IMR-90 (cell line): ENCODE data around the gene RTKN. TPM values are rescaled to one million over a fixed set of nuclear protein-coding genes. Genes with fewer than 3 reads are reported as not detected.

ENCODE experiments used
- ATAC-seq: fragments of 200-7000 bp; cut with Tn5 transposase; 2 replicates; pipeline ENCODE4 v1.9.1; 2020; ENCODE audit warnings: low read depth, mild to moderate bottlenecking, moderate library complexity
- BruUV-seq: library from RNA; stranded (reverse); fragments of 400-500 nt; replicated peaks from 2 replicates; lab custom pipeline; 2021; lab: Mats Ljungman, UMichigan
- CTCF ChIA-PET: fragments of 300-600 bp; formaldehyde crosslinking; extraction: SDS; loops from one replicate; lab custom pipeline; 2021; ENCODE audit warnings: antibody characterized with exemption; lab: Yijun Ruan, JAX
- POLR2A ChIA-PET: fragments of 300-600 bp; sonication (Branson Sonifier 250); formaldehyde crosslinking; loops from one replicate; lab custom pipeline; 2022; ENCODE audit warnings: antibody characterized with exemption; ENCODE audit not compliant: unreplicated experiment; lab: Charles Lee
- DNase-seq: peaks from one replicate; pipeline ENCODE4 v3.0.0; 2013
- H2AFZ ChIP-seq: replicated peaks from 2 replicates; pipeline ENCODE3; 2013; ENCODE audit warnings: low read length, mild to moderate bottlenecking; ENCODE audit not compliant: poor library complexity
- H2AK5ac ChIP-seq: 2 replicates; pipeline ENCODE4 v1.6.1; 2013; ENCODE audit warnings: low read depth, low read length, inconsistent platforms
- H2AK9ac ChIP-seq: replicated peaks from 2 replicates; pipeline ENCODE3; 2013; ENCODE audit warnings: mild to moderate bottlenecking, low read depth, low read length, moderate library complexity; ENCODE audit not compliant: poor library complexity
- H2BK120ac ChIP-seq: 2 replicates; pipeline ENCODE4 v1.6.1; 2013; ENCODE audit warnings: low read depth, low read length, inconsistent platforms
- H2BK15ac ChIP-seq: 3 replicates; pipeline ENCODE4 v1.6.1; 2013; ENCODE audit warnings: low read depth, low read length, inconsistent platforms
- H2BK20ac ChIP-seq: 2 replicates; pipeline ENCODE4 v1.6.1; 2013; ENCODE audit warnings: low read depth, mild to moderate bottlenecking, inconsistent platforms, low read length, moderate library complexity
- H2BK5ac ChIP-seq: 2 replicates; pipeline ENCODE4 v1.6.1; 2013; ENCODE audit warnings: mild to moderate bottlenecking, low read depth, low read length, inconsistent platforms; ENCODE audit not compliant: poor library complexity, severe bottlenecking
- H3K14ac ChIP-seq: replicated peaks from 2 replicates; pipeline ENCODE4 v1.6.1; 2013; ENCODE audit warnings: low read depth, low read length, inconsistent platforms
- H3K18ac ChIP-seq: 2 replicates; pipeline ENCODE4 v1.6.1; 2013; ENCODE audit warnings: low read depth, low read length, control low read depth
- H3K23ac ChIP-seq: 2 replicates; pipeline ENCODE4 v1.6.1; 2013; ENCODE audit warnings: low read depth, low read length, inconsistent platforms
- H3K27ac ChIP-seq: 2 replicates; pipeline ENCODE4 v1.5.1; 2013; ENCODE audit warnings: mild to moderate bottlenecking, control low read depth, low read length; ENCODE audit not compliant: insufficient read depth
- H3K27me3 ChIP-seq: 2 replicates; pipeline ENCODE4 v1.6.1; 2013; ENCODE audit warnings: low read length; ENCODE audit not compliant: control insufficient read depth, insufficient read depth
- H3K36me3 ChIP-seq: 2 replicates; pipeline ENCODE4 v1.6.1; 2013; ENCODE audit warnings: low read length, mixed read lengths; ENCODE audit not compliant: control insufficient read depth, insufficient read depth
- H3K4ac ChIP-seq: 2 replicates; pipeline ENCODE4 v1.6.1; 2013; ENCODE audit warnings: low read depth, low read length, inconsistent platforms
- H3K4me1 ChIP-seq: 2 replicates; pipeline ENCODE4 v1.6.1; 2013; ENCODE audit warnings: low read length, mixed read lengths; ENCODE audit not compliant: control insufficient read depth, insufficient read depth
- H3K4me2 ChIP-seq: 2 replicates; pipeline ENCODE4 v1.6.1; 2013; ENCODE audit warnings: low read depth, mild to moderate bottlenecking, control low read depth, low read length, moderate library complexity
- H3K4me3 ChIP-seq: 2 replicates; pipeline ENCODE4 v1.5.1; 2013; ENCODE audit warnings: low read depth, mild to moderate bottlenecking, control low read depth, low read length, moderate library complexity; ENCODE audit not compliant: insufficient read depth
- H3K56ac ChIP-seq: 2 replicates; pipeline ENCODE4 v1.6.1; 2013; ENCODE audit warnings: low read length, inconsistent platforms; ENCODE audit not compliant: insufficient read depth; ENCODE audit errors: extremely low read depth
- H3K79me1 ChIP-seq, 2 experiments: 2 replicates each; pipeline ENCODE4 v1.6.1; 2013; ENCODE audit warnings: low read length in 2 of 2, inconsistent platforms in 1 of 2, low read depth in 1 of 2
- H3K9ac ChIP-seq: 2 replicates; pipeline ENCODE4 v1.6.1; 2013; ENCODE audit warnings: low read depth, low read length, control low read depth
- H3K9me1 ChIP-seq: 2 replicates; pipeline ENCODE4 v1.6.1; 2013; ENCODE audit warnings: low read length, inconsistent platforms; ENCODE audit not compliant: insufficient read depth
- H3K9me3 ChIP-seq: 2 replicates; pipeline ENCODE4 v1.6.1; 2013; ENCODE audit warnings: low read length; ENCODE audit not compliant: control insufficient read depth, insufficient read depth
- H4K20me1 ChIP-seq: 2 replicates; pipeline ENCODE4 v1.6.1; 2013; ENCODE audit warnings: low read length, inconsistent platforms; ENCODE audit not compliant: insufficient read depth
- H4K5ac ChIP-seq: 2 replicates; pipeline ENCODE4 v1.6.1; 2013; ENCODE audit warnings: mild to moderate bottlenecking, low read depth, low read length, control low read depth
- H4K8ac ChIP-seq, 2 experiments: 2 replicates each; pipeline ENCODE4 v1.6.1; 2013; ENCODE audit warnings: low read depth in 2 of 2, low read length in 2 of 2, control low read depth in 1 of 2, inconsistent platforms in 1 of 2
- H4K91ac ChIP-seq: 2 replicates; pipeline ENCODE4 v1.6.1; 2013; ENCODE audit warnings: low read depth, low read length, inconsistent platforms; ENCODE audit not compliant: insufficient read depth
- CEBPB ChIP-seq: IDR thresholded peaks from 2 replicates; pipeline ENCODE4 v1.6.1; 2012; ENCODE audit warnings: low read depth, low read length, improper control_type of control experiment
- MAZ ChIP-seq: IDR thresholded peaks from 2 replicates; pipeline ENCODE4 v1.6.1; 2012; ENCODE audit warnings: low read depth, mild to moderate bottlenecking, low read length, improper control_type of control experiment, moderate library complexity, borderline replicate concordance
- MXI1 ChIP-seq: IDR thresholded peaks from 2 replicates; pipeline ENCODE4 v1.6.1; 2012; ENCODE audit warnings: low read depth, mild to moderate bottlenecking, low read length, moderate library complexity, borderline replicate concordance
- RCOR1 ChIP-seq: IDR thresholded peaks from 2 replicates; pipeline ENCODE4 v1.6.1; 2012; ENCODE audit warnings: mild to moderate bottlenecking, low read length, improper control_type of control experiment; ENCODE audit not compliant: insufficient replicate concordance
- RFX5 ChIP-seq: IDR thresholded peaks from 2 replicates; pipeline ENCODE4 v1.8.0; 2012; ENCODE audit warnings: low read depth, mild to moderate bottlenecking, low read length, moderate library complexity
- WGBS, 2 experiments: methylation state at CpG; one replicate each; pipeline versions ENCODE4 v1.1.5 to v1.1.7; 2013; ENCODE audit warnings: missing lambda C conversion rate in 2 of 2; ENCODE audit not compliant: insufficient read length in 1 of 2; ENCODE audit errors: extremely low coverage in 2 of 2; 5-methylcytosine and 5-hydroxymethylcytosine counted together
- dilution Hi-C: fragments of 300-500 bp; cut with HindIII; formaldehyde crosslinking; loops from one replicate; pipeline ENCODE4 v1.14.3; 2018; ENCODE audit warnings: low sequenced_read_pairs; ENCODE audit not compliant: unreplicated experiment
- in situ Hi-C: fragments of 300-500 bp; cut with MboI; formaldehyde crosslinking; loops from 3 replicates; pipeline ENCODE4 v1.14.3; 2019; ENCODE audit warnings: low sequenced_read_pairs, inconsistent platforms, mixed read lengths
- intact Hi-C: fragments of 100-400 bp; cut with micrococcal nuclease; formaldehyde crosslinking; loops from 2 replicates; pipeline ENCODE4 v1.10.0; 2022
- polyA plus RNA-seq, 3 experiments: library from polyadenylated mRNA; depleted of rRNA; stranded (reverse); fragments of >200 nt; gene quantifications; 2 replicates each; pipeline ENCODE4 v1.2.3, GENCODE V29; 2012; ENCODE audit warnings: low replicate concordance in 1 of 3
- total RNA-seq: library from RNA; depleted of rRNA; stranded (reverse); fragments of >200 nt; gene quantifications from 2 replicates; pipeline ENCODE4 v1.2.3, GENCODE V29; 2012
- TF ChIP-seq, protein P1 (sequence below): fragments of 150-350 bp; IDR thresholded peaks from 2 replicates; pipeline ENCODE4 v1.6.1; 2016; ENCODE audit warnings: low read depth, mild to moderate bottlenecking, low read length, moderate library complexity, borderline replicate concordance
- TF ChIP-seq, protein P2 (sequence below): conservative IDR thresholded peaks from 2 replicates; pipeline ENCODE4 v1.5.1; 2012; ENCODE audit warnings: mild to moderate bottlenecking, low read depth, low read length, improper control_type of control experiment

RTKN gene
- total and polyA plus RNA-seq, 2 of the 4 experiments (the other 2 are of a cell fraction), result 11.1 to 19.7 TPM

GRCh38 chr2:74457549-74458131 lies 15.9 kb upstream of the RTKN start:
- peak overlapping the region; percentile 41 for H3K9ac ChIP-seq
- BruUV-seq, result no TSS peak
- H3K4ac ChIP-seq, result peak overlapping the region; percentile 54
- H2AK9ac ChIP-seq, result peak overlapping the region; percentile 89
- ChIA-PET POLR2A (no interaction called here), CTCF (interaction anchor here (0.5 to 0.6 kb wide), 2 partner anchors 10 to 912 kb away, joined by 3 to 4 read pairs; no protein-coding TSS in a partner anchor)
- peak overlapping the region; percentile 21 for H4K5ac ChIP-seq
- H4K20me1 ChIP-seq, result no peaks in the 10 kb centered on the region
- 0 out of 2 replicates have a peak overlapping the region, but pooled peaks have one; percentile 55 for H3K23ac ChIP-seq
- no peak overlapping the region for H2BK120ac ChIP-seq
- H2AK5ac ChIP-seq, result no peak overlapping the region
- H3K4me2 ChIP-seq, result peak overlapping the region; percentile 74
- intact Hi-C loops, result no loop called here
- TF ChIP-seq MXI1 (no peak; the same call in 1 of the 2 replicates), CEBPB (no peak), RCOR1 (no peak), RFX5 (no peak), MAZ (0 out of 2 replicates have a peak, but pooled peaks have one; percentile 13)
- TF ChIP-seq, protein P1, sequence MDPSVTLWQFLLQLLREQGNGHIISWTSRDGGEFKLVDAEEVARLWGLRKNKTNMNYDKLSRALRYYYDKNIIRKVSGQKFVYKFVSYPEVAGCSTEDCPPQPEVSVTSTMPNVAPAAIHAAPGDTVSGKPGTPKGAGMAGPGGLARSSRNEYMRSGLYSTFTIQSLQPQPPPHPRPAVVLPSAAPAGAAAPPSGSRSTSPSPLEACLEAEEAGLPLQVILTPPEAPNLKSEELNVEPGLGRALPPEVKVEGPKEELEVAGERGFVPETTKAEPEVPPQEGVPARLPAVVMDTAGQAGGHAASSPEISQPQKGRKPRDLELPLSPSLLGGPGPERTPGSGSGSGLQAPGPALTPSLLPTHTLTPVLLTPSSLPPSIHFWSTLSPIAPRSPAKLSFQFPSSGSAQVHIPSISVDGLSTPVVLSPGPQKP, result no peak
- TF ChIP-seq, protein P2, sequence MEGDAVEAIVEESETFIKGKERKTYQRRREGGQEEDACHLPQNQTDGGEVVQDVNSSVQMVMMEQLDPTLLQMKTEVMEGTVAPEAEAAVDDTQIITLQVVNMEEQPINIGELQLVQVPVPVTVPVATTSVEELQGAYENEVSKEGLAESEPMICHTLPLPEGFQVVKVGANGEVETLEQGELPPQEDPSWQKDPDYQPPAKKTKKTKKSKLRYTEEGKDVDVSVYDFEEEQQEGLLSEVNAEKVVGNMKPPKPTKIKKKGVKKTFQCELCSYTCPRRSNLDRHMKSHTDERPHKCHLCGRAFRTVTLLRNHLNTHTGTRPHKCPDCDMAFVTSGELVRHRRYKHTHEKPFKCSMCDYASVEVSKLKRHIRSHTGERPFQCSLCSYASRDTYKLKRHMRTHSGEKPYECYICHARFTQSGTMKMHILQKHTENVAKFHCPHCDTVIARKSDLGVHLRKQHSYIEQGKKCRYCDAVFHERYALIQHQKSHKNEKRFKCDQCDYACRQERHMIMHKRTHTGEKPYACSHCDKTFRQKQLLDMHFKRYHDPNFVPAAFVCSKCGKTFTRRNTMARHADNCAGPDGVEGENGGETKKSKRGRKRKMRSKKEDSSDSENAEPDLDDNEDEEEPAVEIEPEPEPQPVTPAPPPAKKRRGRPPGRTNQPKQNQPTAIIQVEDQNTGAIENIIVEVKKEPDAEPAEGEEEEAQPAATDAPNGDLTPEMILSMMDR, result no peak
- H2AFZ ChIP-seq, result peak overlapping the region; percentile 92
- H3K4me1 ChIP-seq, result peaks cover 10% of the 10 kb centered on the region
- 0 out of 2 replicates have a peak, but pooled peaks cover 3% of the 10 kb centered on the region for H3K9me1 ChIP-seq
- H3K79me1 ChIP-seq, result peaks cover 15 to 44% of the 10 kb centered on the region in 2 experiments
- DNase-seq (no peak), ATAC-seq (peak; percentile 6)
- H3K27ac ChIP-seq, result peak overlapping the region; percentile 20
- no peak overlapping the region for H2BK15ac ChIP-seq
- in situ Hi-C loops, result no loop called here
- no peak overlapping the region for H3K18ac ChIP-seq
- H2BK5ac ChIP-seq, result peak overlapping the region; percentile 48
- no peaks in the 10 kb centered on the region for H3K27me3 ChIP-seq
- H4K91ac ChIP-seq, result peak overlapping the region; percentile 31; the same call in 1 of the 2 replicates
- dilution Hi-C loops, result no loop called here
- H4K8ac ChIP-seq, result peak overlapping the region; percentile 2 to 95; a peak in 3 of 4 replicates
- H3K56ac ChIP-seq, result no peak overlapping the region
- H3K4me3 ChIP-seq, result peak overlapping the region; percentile 52
- H3K36me3 ChIP-seq, result peaks cover 15% of the 10 kb centered on the region
- H3K9me3 ChIP-seq, result no peaks in the 10 kb centered on the region
- 0% methylated on average over 19 of the region's 46 CpGs; no CpG with 5 or more reads in 1 of the 2 experiments for WGBS, 2 experiments
- no peak overlapping the region for H2BK20ac ChIP-seq
- peak overlapping the region; percentile 21; the same call in 1 of the 2 replicates for H3K14ac ChIP-seq
